ENCODE data around the gene ARHGEF9.

DNA sequence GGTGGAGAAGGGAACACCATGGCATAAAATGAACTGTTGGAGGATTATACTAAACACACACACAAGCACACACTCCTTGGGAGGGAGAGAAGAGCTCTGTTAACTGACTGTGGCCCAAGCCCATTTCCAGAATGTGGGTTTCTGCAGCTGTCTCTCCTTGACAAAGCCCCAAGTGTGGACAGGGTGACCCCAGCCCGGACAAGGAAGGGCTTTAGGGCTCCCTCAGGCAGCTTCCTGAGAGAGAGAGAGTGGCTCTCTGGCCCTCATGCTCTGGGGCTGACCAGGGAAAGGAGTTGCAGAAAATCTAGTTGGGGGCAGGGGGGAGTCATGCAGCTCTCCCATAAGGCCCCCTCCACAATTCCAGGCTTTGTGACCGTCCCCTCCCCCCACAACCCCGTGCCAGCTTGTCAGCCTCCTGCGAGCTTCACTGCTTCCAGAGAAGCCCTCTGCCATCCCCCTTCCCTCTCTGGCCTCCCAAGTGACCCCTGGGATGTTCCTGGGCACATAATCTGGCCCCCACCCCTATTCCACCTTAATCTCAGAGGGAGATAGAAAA lies 590 bp downstream of the ARHGEF9 start:
- TF ChIP-seq, protein P1, sequence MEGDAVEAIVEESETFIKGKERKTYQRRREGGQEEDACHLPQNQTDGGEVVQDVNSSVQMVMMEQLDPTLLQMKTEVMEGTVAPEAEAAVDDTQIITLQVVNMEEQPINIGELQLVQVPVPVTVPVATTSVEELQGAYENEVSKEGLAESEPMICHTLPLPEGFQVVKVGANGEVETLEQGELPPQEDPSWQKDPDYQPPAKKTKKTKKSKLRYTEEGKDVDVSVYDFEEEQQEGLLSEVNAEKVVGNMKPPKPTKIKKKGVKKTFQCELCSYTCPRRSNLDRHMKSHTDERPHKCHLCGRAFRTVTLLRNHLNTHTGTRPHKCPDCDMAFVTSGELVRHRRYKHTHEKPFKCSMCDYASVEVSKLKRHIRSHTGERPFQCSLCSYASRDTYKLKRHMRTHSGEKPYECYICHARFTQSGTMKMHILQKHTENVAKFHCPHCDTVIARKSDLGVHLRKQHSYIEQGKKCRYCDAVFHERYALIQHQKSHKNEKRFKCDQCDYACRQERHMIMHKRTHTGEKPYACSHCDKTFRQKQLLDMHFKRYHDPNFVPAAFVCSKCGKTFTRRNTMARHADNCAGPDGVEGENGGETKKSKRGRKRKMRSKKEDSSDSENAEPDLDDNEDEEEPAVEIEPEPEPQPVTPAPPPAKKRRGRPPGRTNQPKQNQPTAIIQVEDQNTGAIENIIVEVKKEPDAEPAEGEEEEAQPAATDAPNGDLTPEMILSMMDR (IDR thresholded peaks at IDR 0.05): no peak
- TF ChIP-seq POLR2AphosphoS5 (IDR thresholded peaks at IDR 0.05) (no peak), POLR2A (IDR thresholded peaks at IDR 0.05) (no peak), EP300 (IDR thresholded peaks at IDR 0.05) (no peak)

All from stomach (tissue), 4 donors.